Progenitor cell of endocrine pancreas (in vitro differentiated cells): ENCODE measurements around the gene INTS11. TPM values are rescaled to one million over a fixed set of nuclear protein-coding genes. Genes with fewer than 3 reads are reported as not detected.

Source experiments
- DNase-seq: peaks from one replicate; pipeline ENCODE4 v3.0.0; 2021; ENCODE audit warnings: low spot score; ENCODE audit not compliant: unreplicated experiment
- H3K27ac Mint-ChIP-seq: 2 replicates; pipeline ENCODE4 v1.8.0; 2021; ENCODE audit warnings: mild to moderate bottlenecking, moderate library complexity, mixed read lengths
- H3K27me3 Mint-ChIP-seq: 2 replicates; pipeline ENCODE4 v1.8.0; 2021; ENCODE audit warnings: mixed read lengths
- H3K36me3 Mint-ChIP-seq: 2 replicates; pipeline ENCODE4 v1.8.0; 2022; ENCODE audit warnings: mixed read lengths; ENCODE audit not compliant: insufficient read depth
- H3K4me1 Mint-ChIP-seq: 2 replicates; pipeline ENCODE4 v1.8.0; 2021; ENCODE audit warnings: low read depth, mixed read lengths
- H3K4me3 Mint-ChIP-seq: 2 replicates; pipeline ENCODE4 v1.8.0; 2021; ENCODE audit warnings: low read depth, mild to moderate bottlenecking, moderate library complexity, mixed read lengths
- H3K9me3 Mint-ChIP-seq: 2 replicates; pipeline ENCODE4 v1.8.0; 2021; ENCODE audit warnings: low read depth, mixed read lengths
- CTCF ChIP-seq: fragments of 200-600 bp; sonication (generic); IDR thresholded peaks from one replicate; pipeline ENCODE4 v1.5.0; 2021; ENCODE audit warnings: antibody characterized with exemption, mild to moderate bottlenecking; ENCODE audit not compliant: unreplicated experiment
- total RNA-seq: library from RNA; stranded (reverse); gene quantifications from 2 replicates; pipeline ENCODE4 v1.2.1, GENCODE V29; 2021

The INTS11 gene
- total RNA-seq, 1 donor from 2014 or later = 177 TPM

DNA sequence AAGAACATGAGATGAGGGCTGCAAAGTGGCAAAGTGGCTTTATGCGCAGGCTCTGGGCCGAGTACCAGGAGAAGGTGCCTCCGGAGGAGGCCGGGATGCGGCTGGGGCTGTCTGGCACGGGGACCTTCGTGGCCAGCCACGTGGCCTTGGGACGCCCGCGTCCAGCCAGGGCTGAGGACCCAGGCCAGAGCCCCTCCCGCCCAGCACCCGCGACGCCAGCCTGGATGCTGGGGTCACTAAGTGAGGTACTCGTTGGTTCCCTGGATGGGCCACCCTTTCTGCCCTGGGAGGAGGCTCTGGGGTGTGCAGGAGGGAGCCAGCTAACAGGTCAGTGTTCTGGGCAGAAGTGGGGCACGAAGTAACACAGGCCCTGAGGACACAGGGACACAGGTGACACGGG is 31.6 kb downstream of the INTS11 start:
- TF ChIP-seq CTCF = no peak
- no peak for DNase-seq
- Mint-ChIP-seq H3K27ac (no peak overlapping the region), H3K4me3 (no peak overlapping the region), H3K4me1 (no peaks in the 10 kb centered on the region), H3K36me3 (no peaks in the 10 kb centered on the region), H3K9me3 (no peaks in the 10 kb centered on the region), H3K27me3 (no peaks in the 10 kb centered on the region)

DNA sequence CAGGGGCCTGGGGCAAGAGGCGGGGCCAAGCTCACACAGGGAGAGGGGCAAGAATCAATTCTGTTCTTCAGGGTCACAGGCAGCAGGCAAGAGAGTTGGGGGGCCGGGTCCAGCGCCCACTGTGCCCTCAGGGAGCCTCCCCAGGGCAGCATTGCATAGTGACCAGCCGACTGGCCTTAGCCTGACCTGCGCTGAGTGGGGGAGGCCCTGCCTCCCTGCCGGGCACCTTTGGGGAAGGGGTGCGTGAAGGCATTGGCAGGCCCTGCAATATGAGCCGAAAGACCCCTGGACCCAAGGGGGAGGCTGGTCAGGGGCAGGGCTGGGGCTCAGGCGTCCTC is 32.0 kb downstream of the INTS11 start:
- TF ChIP-seq CTCF = no peak
- no peak overlapping the region for H3K4me3 Mint-ChIP-seq
- no peak for DNase-seq
- H3K9me3 Mint-ChIP-seq = no peaks in the 10 kb centered on the region
- no peaks in the 10 kb centered on the region for H3K36me3 Mint-ChIP-seq
- no peak overlapping the region for H3K27ac Mint-ChIP-seq
- H3K27me3 Mint-ChIP-seq = no peaks in the 10 kb centered on the region
- H3K4me1 Mint-ChIP-seq = no peaks in the 10 kb centered on the region

GRCh38 chr1:1291548-1292441 is 32.7 kb downstream of the INTS11 start:
- DNase-seq = peak; percentile 59
- Mint-ChIP-seq H3K36me3 (no peaks in the 10 kb centered on the region), H3K4me3 (no peak overlapping the region), H3K27ac (no peak overlapping the region), H3K4me1 (no peaks in the 10 kb centered on the region), H3K9me3 (no peaks in the 10 kb centered on the region), H3K27me3 (no peaks in the 10 kb centered on the region)
- TF ChIP-seq CTCF = peak; percentile 73

GRCh38 chr1:1291023-1291528 is 33.4 kb downstream of the INTS11 start:
- no peaks in the 10 kb centered on the region for H3K36me3 Mint-ChIP-seq
- TF ChIP-seq CTCF = no peak
- H3K4me1 Mint-ChIP-seq = no peaks in the 10 kb centered on the region
- no peaks in the 10 kb centered on the region for H3K9me3 Mint-ChIP-seq
- H3K27ac Mint-ChIP-seq = no peak overlapping the region
- no peaks in the 10 kb centered on the region for H3K27me3 Mint-ChIP-seq
- DNase-seq = no peak
- H3K4me3 Mint-ChIP-seq = no peak overlapping the region

GRCh38 chr1:1290238-1290731 is 34.2 kb downstream of the INTS11 start:
- Mint-ChIP-seq H3K4me1 (no peaks in the 10 kb centered on the region), H3K4me3 (no peak overlapping the region), H3K27me3 (no peaks in the 10 kb centered on the region), H3K36me3 (no peaks in the 10 kb centered on the region), H3K9me3 (no peaks in the 10 kb centered on the region), H3K27ac (no peak overlapping the region)
- DNase-seq = peak; percentile 66
- TF ChIP-seq CTCF = peak; percentile 56
